ENCODE measurements around the gene UNCX.

DNA sequence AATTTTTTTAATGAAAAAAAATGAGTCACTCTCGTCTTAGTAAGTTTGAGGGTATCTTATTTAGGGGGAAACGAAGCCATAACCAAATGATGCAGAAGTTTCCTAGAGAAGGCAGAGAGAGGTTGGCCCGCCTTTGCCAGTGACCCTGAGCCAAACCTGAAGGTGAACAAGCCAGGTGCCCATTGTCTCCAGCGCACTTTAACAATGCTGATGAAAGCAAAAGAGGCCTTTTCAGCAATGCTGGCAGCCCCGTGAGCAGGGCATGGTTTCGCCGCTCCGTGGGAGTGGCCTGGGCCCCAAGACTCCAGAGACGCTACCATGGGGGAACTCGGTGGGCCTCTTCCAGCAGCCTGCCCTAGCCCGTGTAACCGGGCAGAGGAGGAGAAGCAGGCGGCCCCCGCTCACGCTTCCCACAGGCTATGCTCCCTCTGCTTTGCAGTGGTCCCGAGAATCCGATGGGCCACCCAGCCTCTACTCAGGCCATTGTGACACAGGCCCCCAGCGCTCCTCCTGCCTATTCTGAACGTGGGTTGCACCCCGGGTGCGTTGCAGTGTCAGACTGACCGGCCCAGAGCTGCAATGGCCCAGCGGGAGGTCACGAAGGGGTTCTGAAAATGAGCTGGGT is 14.0 kb upstream of the UNCX start:
- TF ChIP-seq POLR2A (IDR thresholded peaks at IDR 0.05): no peak
- no peak for TF ChIP-seq CTCF (IDR thresholded peaks at IDR 0.05)
